ENCODE data around the gene NOP9. TPM values are rescaled to one million over a fixed set of nuclear protein-coding genes. Genes with fewer than 3 reads are reported as not detected.
A peak's percentile ranks its signal among the peaks of the same experiment; 100 is the strongest.

NOP9 gene
- total and polyA plus RNA-seq, 2 experiments from 2014 or later = 2.7 to 15.7 TPM

DNA sequence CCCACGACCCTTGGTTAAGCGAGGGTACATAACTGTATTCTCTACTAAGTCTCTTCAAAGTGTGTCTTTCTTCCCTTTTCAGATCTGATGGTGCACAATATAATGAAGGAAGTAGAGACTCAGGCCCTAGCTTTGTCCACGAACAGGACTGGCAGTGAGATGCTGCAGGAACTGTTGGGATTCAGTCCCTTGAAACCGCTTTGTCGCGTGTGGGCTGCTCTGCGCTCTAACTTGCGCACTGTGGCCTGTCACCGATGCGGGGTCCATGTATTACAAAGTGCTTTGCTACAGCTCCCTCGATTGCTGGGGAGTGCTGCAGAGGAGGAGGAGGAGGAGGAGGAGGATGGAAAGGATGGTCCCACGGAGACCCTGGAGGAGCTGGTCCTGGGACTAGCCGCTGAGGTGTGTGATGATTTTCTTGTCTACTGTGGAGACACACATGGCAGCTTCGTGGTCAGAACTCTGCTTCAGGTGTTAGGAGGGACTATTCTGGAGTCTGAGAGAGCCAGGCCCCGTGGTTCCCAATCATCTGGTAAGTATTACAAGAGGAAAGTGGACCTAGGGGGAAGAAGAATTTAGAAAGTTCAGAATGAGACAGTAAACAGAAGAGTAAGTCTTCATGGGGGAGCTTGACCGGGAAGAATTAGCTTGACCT, 803 bp downstream of the NOP9 start:
- Histone ChIP-seq H3K4me1 (ENCODE audit: low read depth) (peaks cover 7% of the 10 kb centered on the region), H3K9me3 (ENCODE audit: low read depth) (no peaks in the 10 kb centered on the region), H3K4me3 (peak overlapping the region; percentile 69), H3K36me3 (peaks cover 28% of the 10 kb centered on the region), H3K27me3 (no peaks in the 10 kb centered on the region), H3K27ac (peak overlapping the region; percentile 68)
- TF ChIP-seq, protein P1, sequence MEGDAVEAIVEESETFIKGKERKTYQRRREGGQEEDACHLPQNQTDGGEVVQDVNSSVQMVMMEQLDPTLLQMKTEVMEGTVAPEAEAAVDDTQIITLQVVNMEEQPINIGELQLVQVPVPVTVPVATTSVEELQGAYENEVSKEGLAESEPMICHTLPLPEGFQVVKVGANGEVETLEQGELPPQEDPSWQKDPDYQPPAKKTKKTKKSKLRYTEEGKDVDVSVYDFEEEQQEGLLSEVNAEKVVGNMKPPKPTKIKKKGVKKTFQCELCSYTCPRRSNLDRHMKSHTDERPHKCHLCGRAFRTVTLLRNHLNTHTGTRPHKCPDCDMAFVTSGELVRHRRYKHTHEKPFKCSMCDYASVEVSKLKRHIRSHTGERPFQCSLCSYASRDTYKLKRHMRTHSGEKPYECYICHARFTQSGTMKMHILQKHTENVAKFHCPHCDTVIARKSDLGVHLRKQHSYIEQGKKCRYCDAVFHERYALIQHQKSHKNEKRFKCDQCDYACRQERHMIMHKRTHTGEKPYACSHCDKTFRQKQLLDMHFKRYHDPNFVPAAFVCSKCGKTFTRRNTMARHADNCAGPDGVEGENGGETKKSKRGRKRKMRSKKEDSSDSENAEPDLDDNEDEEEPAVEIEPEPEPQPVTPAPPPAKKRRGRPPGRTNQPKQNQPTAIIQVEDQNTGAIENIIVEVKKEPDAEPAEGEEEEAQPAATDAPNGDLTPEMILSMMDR (IDR thresholded peaks at IDR 0.05; ENCODE audit: low read depth, low read length) = no peak
- no peak for DNase-seq (ENCODE audit: low read depth in 1 of 2, low spot score in 1 of 2)

DNA sequence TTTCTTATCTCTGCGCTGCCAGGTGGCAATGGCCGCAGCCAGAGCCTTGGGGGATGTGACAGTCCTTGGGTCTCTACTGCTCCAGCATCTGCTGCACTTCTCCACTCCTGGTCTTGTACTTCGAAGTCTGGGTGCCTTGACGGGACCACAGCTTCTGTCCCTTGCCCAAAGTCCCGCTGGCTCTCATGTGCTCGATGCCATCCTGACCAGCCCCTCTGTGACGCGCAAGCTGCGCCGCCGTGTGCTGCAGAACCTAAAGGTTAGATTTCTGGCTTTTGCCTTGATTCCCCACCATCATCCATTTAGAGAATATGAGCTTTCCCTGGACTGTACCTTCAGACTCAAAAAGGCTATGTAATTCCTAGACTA, 4.4 kb downstream of the NOP9 start:
- Histone ChIP-seq H3K27ac (no peak overlapping the region), H3K27me3 (no peaks in the 10 kb centered on the region), H3K9me3 (ENCODE audit: low read depth) (no peaks in the 10 kb centered on the region), H3K36me3 (peaks cover 28% of the 10 kb centered on the region), H3K4me1 (ENCODE audit: low read depth) (peaks cover 7% of the 10 kb centered on the region), H3K4me3 (no peak overlapping the region)
- TF ChIP-seq, protein P1 (IDR thresholded peaks at IDR 0.05; ENCODE audit: low read depth, low read length) = no peak
- DNase-seq (ENCODE audit: low read depth in 1 of 2, low spot score in 1 of 2) = no peak

DNA sequence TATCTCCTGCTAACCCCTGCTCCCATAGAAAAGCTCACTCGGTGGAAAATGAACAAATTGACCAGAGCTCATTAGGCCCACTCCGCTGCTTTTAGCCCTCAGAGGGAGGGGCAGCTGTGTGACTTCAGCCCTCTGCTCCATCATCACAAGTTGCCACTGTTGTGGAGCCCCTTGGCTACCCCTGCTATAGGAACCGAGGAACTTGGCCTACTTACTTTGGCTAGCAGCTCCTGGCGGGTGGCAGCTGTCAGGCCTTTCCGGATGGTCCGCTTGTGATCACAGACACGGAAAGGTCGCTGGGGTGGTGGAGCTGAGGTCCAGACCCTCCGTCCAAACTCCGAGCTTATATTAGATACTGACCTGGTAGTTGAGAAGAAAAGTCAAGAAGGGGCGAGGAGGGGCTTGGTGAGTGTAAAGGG, 7.5 kb downstream of the NOP9 start:
- Histone ChIP-seq H3K36me3 (peaks cover 27% of the 10 kb centered on the region), H3K27ac (no peak overlapping the region), H3K27me3 (no peaks in the 10 kb centered on the region), H3K4me3 (no peak overlapping the region), H3K4me1 (ENCODE audit: low read depth) (no peaks in the 10 kb centered on the region), H3K9me3 (ENCODE audit: low read depth) (no peaks in the 10 kb centered on the region)
- no peak for DNase-seq (ENCODE audit: low read depth in 1 of 2, low spot score in 1 of 2)
- TF ChIP-seq, protein P1 (IDR thresholded peaks at IDR 0.05; ENCODE audit: low read depth, low read length) = no peak

DNA sequence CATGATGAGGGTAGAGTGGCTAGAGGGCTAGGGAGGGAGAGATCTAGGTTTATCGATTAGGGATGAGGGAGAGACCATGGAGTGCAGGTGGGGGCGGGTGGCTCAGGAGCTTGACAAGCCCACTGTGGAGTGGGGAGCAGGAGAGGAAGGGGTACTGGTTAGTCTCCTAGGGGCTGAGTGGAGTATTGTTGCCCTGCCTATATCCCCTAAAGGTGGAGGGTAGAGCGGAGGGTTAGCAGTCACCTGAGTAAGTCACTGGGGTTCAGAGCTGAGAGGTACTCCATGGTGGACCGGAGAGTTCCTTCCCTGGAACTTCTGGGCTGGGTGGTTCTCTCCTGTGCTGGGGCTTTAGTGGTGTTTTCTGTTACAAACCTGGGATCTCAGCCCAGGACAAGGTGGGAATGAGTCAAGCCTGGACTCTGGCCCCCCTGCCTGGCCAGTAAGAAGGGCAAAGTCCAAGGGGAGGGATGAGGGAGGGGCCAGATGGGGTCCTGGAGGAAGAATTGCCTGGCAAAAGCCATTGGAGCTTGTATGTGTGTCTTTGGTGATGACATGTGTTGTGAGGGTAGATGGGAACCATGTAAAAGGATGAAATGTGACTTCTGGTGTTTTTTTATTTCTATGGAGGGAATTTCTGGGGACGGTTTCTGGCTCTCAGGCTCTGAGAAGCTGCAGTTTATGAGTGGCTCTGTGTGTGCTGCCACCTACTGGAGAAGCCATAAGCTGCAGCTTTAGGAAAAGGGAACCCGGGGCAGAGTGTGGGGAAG, 8.1 kb downstream of the NOP9 start, which contains the start of gene CIDEB:
Gene CIDEB, minus strand, starts transcription at position 403 of the 767 bp plus-strand sequence. Its CDS starts 119 bp downstream, at position 284.
- Histone ChIP-seq H3K4me3 (no peak within 1 kb of the TSS), H3K27ac (no peak within 1 kb of the TSS), H3K4me1 (ENCODE audit: low read depth) (no peaks in the 10 kb centered on the region), H3K27me3 (no peaks in the 10 kb centered on the region), H3K9me3 (ENCODE audit: low read depth) (no peaks in the 10 kb centered on the region), H3K36me3 (peaks cover 21% of the 10 kb centered on the region)
- TF ChIP-seq, protein P1 (IDR thresholded peaks at IDR 0.05; ENCODE audit: low read depth, low read length) = peak; percentile 98
- peak; percentile 63 to 66 for DNase-seq (ENCODE audit: low read depth in 1 of 2, low spot score in 1 of 2)

DNA sequence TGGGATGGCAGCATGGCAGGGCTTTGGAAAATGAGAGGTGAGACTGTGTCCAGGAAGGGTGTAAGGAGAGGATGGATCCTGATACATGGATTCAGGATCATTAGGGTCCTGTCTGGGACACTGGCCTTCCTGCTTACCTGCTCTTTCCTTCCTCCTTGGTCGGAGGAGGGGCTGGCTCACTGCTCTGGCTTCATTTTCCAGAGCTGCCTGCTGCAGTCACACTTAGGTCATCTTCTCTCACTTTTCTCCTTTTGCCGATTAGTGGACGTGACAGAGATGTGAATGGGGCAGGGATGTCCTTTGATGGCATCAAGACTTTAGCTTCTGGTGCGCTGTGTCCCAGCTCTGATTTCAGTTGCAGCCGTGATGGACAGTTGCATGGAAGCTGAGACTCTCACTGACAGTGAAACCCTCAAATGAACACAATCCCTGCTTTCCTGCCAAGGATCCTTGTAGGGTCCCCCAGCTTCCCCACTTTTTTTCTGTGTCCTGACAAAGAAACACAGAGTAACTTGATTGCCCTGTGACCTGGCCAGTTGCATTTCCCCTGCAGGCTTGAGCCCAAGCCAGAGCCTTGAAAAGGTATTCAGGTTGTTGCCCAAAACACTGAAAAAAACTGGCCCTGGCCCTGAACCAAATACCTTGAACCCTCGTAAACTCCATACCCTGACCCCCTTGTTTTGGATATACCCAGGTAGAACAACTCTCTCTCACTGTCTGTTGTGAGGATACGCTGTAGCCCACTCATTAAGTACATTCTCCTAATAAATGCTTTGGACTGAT, 8.9 kb downstream of the NOP9 start:
- H3K4me1 ChIP-seq (ENCODE audit: low read depth) = no peaks in the 10 kb centered on the region
- TF ChIP-seq, protein P1 (IDR thresholded peaks at IDR 0.05; ENCODE audit: low read depth, low read length) = no peak
- H3K4me3 ChIP-seq = no peak overlapping the region
- no peak for DNase-seq (ENCODE audit: low read depth in 1 of 2, low spot score in 1 of 2)
- no peaks in the 10 kb centered on the region for H3K9me3 ChIP-seq (ENCODE audit: low read depth)
- no peak overlapping the region for H3K27ac ChIP-seq
- no peaks in the 10 kb centered on the region for H3K27me3 ChIP-seq
- peaks cover 15% of the 10 kb centered on the region for H3K36me3 ChIP-seq

Data from cardiac muscle cell (in vitro differentiated cells and primary cell).